Astrocyte (in vitro differentiated cells and primary cell): ENCODE data around the gene APOC3.

ENCODE experiments used
- EZH2 ChIP-seq: IDR thresholded peaks from 2 replicates; pipeline ENCODE4 v1.6.1; 2012; ENCODE audit warnings: mild to moderate bottlenecking, low read length, inconsistent platforms; ENCODE audit not compliant: insufficient read depth
- TF ChIP-seq, protein P1 (sequence below): IDR thresholded peaks from 2 replicates; pipeline ENCODE4 v1.5.1; 2011; ENCODE audit warnings: low read depth, mild to moderate bottlenecking, inconsistent platforms, low read length, moderate library complexity; ENCODE audit not compliant: insufficient read depth

DNA sequence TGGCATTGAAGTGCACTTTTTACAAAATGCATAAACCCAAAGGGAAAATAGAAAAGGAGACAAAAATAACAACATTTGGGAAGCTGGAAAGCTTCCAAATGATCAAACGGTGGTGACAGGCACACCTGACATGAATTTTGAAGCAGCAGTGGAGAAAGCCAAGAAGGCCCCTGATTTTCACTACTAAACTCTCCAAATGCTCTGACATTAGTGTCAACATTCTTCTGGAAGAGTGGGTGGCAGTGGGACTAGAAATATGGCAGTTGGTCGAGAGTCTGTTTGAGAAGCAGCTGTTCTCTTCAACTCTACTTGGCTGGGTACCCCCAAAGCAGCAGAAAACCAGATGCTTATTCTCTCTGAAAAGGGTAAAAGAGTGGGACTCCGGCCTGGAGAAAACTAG, 25.7 kb upstream of the APOC3 start:
- TF ChIP-seq, protein P1, sequence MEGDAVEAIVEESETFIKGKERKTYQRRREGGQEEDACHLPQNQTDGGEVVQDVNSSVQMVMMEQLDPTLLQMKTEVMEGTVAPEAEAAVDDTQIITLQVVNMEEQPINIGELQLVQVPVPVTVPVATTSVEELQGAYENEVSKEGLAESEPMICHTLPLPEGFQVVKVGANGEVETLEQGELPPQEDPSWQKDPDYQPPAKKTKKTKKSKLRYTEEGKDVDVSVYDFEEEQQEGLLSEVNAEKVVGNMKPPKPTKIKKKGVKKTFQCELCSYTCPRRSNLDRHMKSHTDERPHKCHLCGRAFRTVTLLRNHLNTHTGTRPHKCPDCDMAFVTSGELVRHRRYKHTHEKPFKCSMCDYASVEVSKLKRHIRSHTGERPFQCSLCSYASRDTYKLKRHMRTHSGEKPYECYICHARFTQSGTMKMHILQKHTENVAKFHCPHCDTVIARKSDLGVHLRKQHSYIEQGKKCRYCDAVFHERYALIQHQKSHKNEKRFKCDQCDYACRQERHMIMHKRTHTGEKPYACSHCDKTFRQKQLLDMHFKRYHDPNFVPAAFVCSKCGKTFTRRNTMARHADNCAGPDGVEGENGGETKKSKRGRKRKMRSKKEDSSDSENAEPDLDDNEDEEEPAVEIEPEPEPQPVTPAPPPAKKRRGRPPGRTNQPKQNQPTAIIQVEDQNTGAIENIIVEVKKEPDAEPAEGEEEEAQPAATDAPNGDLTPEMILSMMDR = no peak
- TF ChIP-seq EZH2 = no peak
